GM04503 (cell line): ENCODE results near the gene AP2A2.

Experiments used
- DNase-seq: peaks from one replicate; pipeline ENCODE4 v3.0.0-alpha.2; 2012; ENCODE audit warnings: low read depth

The AP2A2 gene

GRCh38 chr11:996681-997080 is 71.0 kb downstream of the AP2A2 start:
- DNase-seq, result no peak

GRCh38 chr11:997907-998306 is 72.2 kb downstream of the AP2A2 start:
- no peak for DNase-seq

- no peak for DNase-seq
Observed at GRCh38 chr11:999009-999408, 73.3 kb downstream of the AP2A2 start.

- no peak for DNase-seq
Observed at GRCh38 chr11:1000357-1001278, 74.9 kb downstream of the AP2A2 start.

- DNase-seq, result no peak
Observed at GRCh38 chr11:1001617-1002405, 76.1 kb downstream of the AP2A2 start.

GRCh38 chr11:1002406-1002984 is 76.8 kb downstream of the AP2A2 start:
- no peak for DNase-seq

GRCh38 chr11:1003159-1003558 is 77.5 kb downstream of the AP2A2 start:
- no peak for DNase-seq

- DNase-seq, result no peak
Observed at GRCh38 chr11:1005928-1006327, 80.3 kb downstream of the AP2A2 start.

- no peak for DNase-seq
Observed at GRCh38 chr11:1006762-1007161, 81.1 kb downstream of the AP2A2 start.

- no peak for DNase-seq
Observed at GRCh38 chr11:1007279-1007678, 81.6 kb downstream of the AP2A2 start.

- DNase-seq, result no peak
Observed at GRCh38 chr11:1008001-1008802, 82.5 kb downstream of the AP2A2 start.

- no peak for DNase-seq
Observed at GRCh38 chr11:1008803-1009145, 83.1 kb downstream of the AP2A2 start.

- DNase-seq, result no peak
Observed at GRCh38 chr11:1009371-1009770, 83.7 kb downstream of the AP2A2 start.

- no peak for DNase-seq
Observed at GRCh38 chr11:1009991-1010390, 84.3 kb downstream of the AP2A2 start.

GRCh38 chr11:1010551-1011319 is 85.1 kb downstream of the AP2A2 start:
- DNase-seq, result no peak

- DNase-seq, result no peak
Observed at GRCh38 chr11:1011320-1011698, 85.6 kb downstream of the AP2A2 start.

GRCh38 chr11:1012291-1012690 is 86.6 kb downstream of the AP2A2 start:
- no peak for DNase-seq

- DNase-seq, result no peak
Observed at GRCh38 chr11:1012740-1013630, 87.3 kb downstream of the AP2A2 start.

GRCh38 chr11:1013631-1013935 is 87.9 kb downstream of the AP2A2 start:
- no peak for DNase-seq

- DNase-seq, result no peak
Observed at GRCh38 chr11:1014276-1014675, 88.6 kb downstream of the AP2A2 start.

- no peak for DNase-seq
Observed at GRCh38 chr11:1015064-1015463, 89.4 kb downstream of the AP2A2 start.
